Endothelial cell of umbilical vein (primary cell): ENCODE results near the gene SLC38A11. TPM values are rescaled to one million over a fixed set of nuclear protein-coding genes. Genes with fewer than 3 reads are reported as not detected.

Experiments
- BruUV-seq: library from RNA; stranded (reverse); fragments of 400-500 nt; replicated peaks from 2 replicates; lab custom pipeline; 2021; lab: Mats Ljungman, UMichigan
- CTCF ChIA-PET: fragments of 300-600, 350-600 bp; sonication (Branson Sonifier 250); formaldehyde crosslinking; loops from one replicate; lab custom pipeline; 2021; ENCODE audit warnings: antibody characterized with exemption, inconsistent platforms; lab: Charles Lee
- POLR2A ChIA-PET: fragments of 300-600, 350-600 bp; sonication (Branson Sonifier 250); formaldehyde crosslinking; loops from one replicate; lab custom pipeline; 2021; ENCODE audit warnings: antibody characterized with exemption, inconsistent platforms; lab: Charles Lee
- DNase-seq: peaks from one replicate; pipeline ENCODE4 v3.0.0-alpha.2; 2011; ENCODE audit warnings: low read depth, low spot score
- FAIRE-seq: peaks from 2 replicates; lab custom pipeline; 2011; peaks lifted over from hg19 to GRCh38; lab: Jason Lieb, UNC
- H2AFZ ChIP-seq: 2 replicates; pipeline ENCODE4 v1.6.0; 2012; ENCODE audit warnings: low read depth, low read length, control low read depth, inconsistent platforms
- H3K27ac ChIP-seq: 2 replicates; pipeline ENCODE4 v1.5.1; 2011; ENCODE audit warnings: low read depth, mild to moderate bottlenecking, control low read depth, low read length, moderate library complexity; ENCODE audit not compliant: insufficient read depth
- H3K27me3 ChIP-seq, 2 experiments: 2 replicates each; pipeline versions ENCODE4 v1.6.0 to v1.6.1; 2011; ENCODE audit warnings: low read length in 2 of 2, mixed read lengths in 1 of 2; ENCODE audit not compliant: control insufficient read depth in 2 of 2, insufficient read depth in 2 of 2
- H3K36me3 ChIP-seq, 2 experiments: 2 replicates in 1 of 2; 3 replicates in 1 of 2; pipeline ENCODE4 v1.5.1; 2011; ENCODE audit warnings: low read length in 2 of 2, mild to moderate bottlenecking in 1 of 2, moderate library complexity in 1 of 2; ENCODE audit not compliant: control insufficient read depth in 2 of 2, insufficient read depth in 2 of 2; ENCODE audit errors: extremely low read depth in 1 of 2
- H3K4me1 ChIP-seq: 3 replicates; pipeline ENCODE4 v1.5.1; 2011; ENCODE audit warnings: mild to moderate bottlenecking, low read length; ENCODE audit not compliant: control insufficient read depth, insufficient read depth; ENCODE audit errors: extremely low read depth
- H3K4me2 ChIP-seq: 2 replicates; pipeline ENCODE4 v1.6.1; 2011; ENCODE audit warnings: low read length, control low read depth, mixed read lengths; ENCODE audit not compliant: insufficient read depth
- H3K4me3 ChIP-seq, 3 experiments: fragments of 200-600 bp in 1 of 3; sonication (generic), shearing (Covaris generic) in 1 of 3; replicated peaks in 1 of 3; 2 replicates each; pipeline ENCODE4 v1.5.1; 2011 to 2016; ENCODE audit warnings: control low read depth in 3 of 3, low read length in 3 of 3, mild to moderate bottlenecking in 2 of 3, inconsistent platforms in 1 of 3, low read depth in 1 of 3, moderate library complexity in 1 of 3; ENCODE audit not compliant: insufficient read depth in 1 of 3
- H3K79me2 ChIP-seq: 2 replicates; pipeline ENCODE4 v1.6.0; 2012; ENCODE audit warnings: low read length, inconsistent platforms; ENCODE audit not compliant: control insufficient read depth, insufficient read depth
- H3K9ac ChIP-seq: replicated peaks from 2 replicates; pipeline ENCODE3; 2011; ENCODE audit warnings: low read length, control low read depth; ENCODE audit not compliant: insufficient read depth; ENCODE audit errors: extremely low read depth
- H3K9me1 ChIP-seq: replicated peaks from 3 replicates; pipeline ENCODE4 v1.6.0; 2011; ENCODE audit warnings: mild to moderate bottlenecking, low read length; ENCODE audit not compliant: control insufficient read depth, insufficient read depth; ENCODE audit errors: extremely low read depth
- H3K9me3 ChIP-seq: replicated peaks from 2 replicates; pipeline ENCODE4 v1.5.1; 2012; ENCODE audit warnings: low read length, inconsistent platforms; ENCODE audit not compliant: control insufficient read depth, insufficient read depth
- H4K20me1 ChIP-seq: replicated peaks from 2 replicates; pipeline ENCODE3; 2011; ENCODE audit warnings: mild to moderate bottlenecking, low read length; ENCODE audit not compliant: control insufficient read depth, insufficient read depth; ENCODE audit errors: extremely low read depth
- CTCF ChIP-seq, 2 donors: IDR thresholded peaks; 1 replicate in 1 of 2; 2 replicates in 1 of 2; pipeline ENCODE4 v1.5.1; 2011; ENCODE audit warnings: low read length in 2 of 2, mild to moderate bottlenecking in 2 of 2, moderate library complexity in 2 of 2, control low read depth in 1 of 2, inconsistent platforms in 1 of 2, low read depth in 1 of 2; ENCODE audit not compliant: insufficient read depth in 1 of 2; ENCODE audit errors: extremely low read depth in 1 of 2
- EZH2 ChIP-seq: IDR thresholded peaks from 2 replicates; pipeline ENCODE4 v1.6.1; 2012; ENCODE audit warnings: borderline replicate concordance, low read depth, mild to moderate bottlenecking, moderate library complexity, low read length, inconsistent platforms; ENCODE audit not compliant: severe bottlenecking
- FOS ChIP-seq: IDR thresholded peaks from 2 replicates; pipeline ENCODE4 v1.6.1; 2011; ENCODE audit warnings: mild to moderate bottlenecking, low read length, moderate library complexity, borderline replicate concordance; ENCODE audit not compliant: insufficient read depth
- GATA2 ChIP-seq: IDR thresholded peaks from 2 replicates; pipeline ENCODE4 v1.7.0; 2011; ENCODE audit warnings: low read depth, mild to moderate bottlenecking, moderate library complexity, mixed read lengths, low read length; ENCODE audit not compliant: insufficient read length, insufficient read depth
- JUN ChIP-seq: IDR thresholded peaks from 2 replicates; pipeline ENCODE4 v1.6.1; 2011; ENCODE audit warnings: borderline replicate concordance, low read depth; ENCODE audit not compliant: insufficient read length, insufficient read depth
- POLR2A ChIP-seq: IDR thresholded peaks from 2 replicates; pipeline ENCODE4 v1.6.1; 2012; ENCODE audit warnings: low read depth, mild to moderate bottlenecking, control low read depth, low read length
- POLR2AphosphoS5 ChIP-seq: IDR thresholded peaks from 2 replicates; pipeline ENCODE4 v1.6.1; 2012; ENCODE audit warnings: low read depth, mild to moderate bottlenecking, control low read depth, low read length, moderate library complexity; ENCODE audit not compliant: insufficient read depth
- dilution Hi-C: fragments of 300-500 bp; cut with MboI; formaldehyde crosslinking; loops from one replicate; pipeline ENCODE4 v1.15.0; 2019; ENCODE audit warnings: low sequenced_read_pairs; ENCODE audit not compliant: extremely low pct_ligation_motif_present
- intact Hi-C: fragments of 100-400 bp; cut with micrococcal nuclease; formaldehyde crosslinking; loops from one replicate; pipeline ENCODE4 v1.10.0; 2022
- polyA plus RNA-seq, 4 experiments: library from polyadenylated mRNA; depleted of rRNA in 3 of 4; stranded (reverse) in 3 of 4; unstranded in 1 of 4; fragments of >200 nt; gene quantifications; 2 replicates each; pipeline versions ENCODE4 v1.2.1 to v1.2.3, GENCODE V29; 2011 to 2012; ENCODE audit warnings: missing spikeins in 1 of 4
- total RNA-seq: library from RNA; stranded (reverse); gene quantifications from 2 replicates; pipeline ENCODE4 v1.2.3, GENCODE V29; 2021
- TF ChIP-seq, protein P1 (sequence below): IDR thresholded peaks from 2 replicates; pipeline ENCODE4 v1.6.1; 2011; ENCODE audit not compliant: insufficient read depth, insufficient read length

Gene SLC38A11
- total and polyA plus RNA-seq, 2 donors (not counting 3 experiments of a cell fraction or from before 2014, with no cell fraction given), result not detected

GRCh38 chr2:164948540-164948939 is 6.8 kb downstream of the SLC38A11 start:
- CTCF ChIA-PET, result interaction anchor here (1.0 to 1.5 kb wide), 2 partner anchors 12 to 16 kb away, joined by 3 read pairs; no protein-coding TSS in a partner anchor
- H4K20me1 ChIP-seq, result no peaks in the 10 kb centered on the region

More at GRCh38 chr2:164948540-164948939, 6.8 kb downstream of the SLC38A11 start:
- no TSS peak for BruUV-seq
- POLR2A ChIA-PET, result no interaction called here
- H3K27me3 ChIP-seq, result peaks cover 0 to 3% of the 10 kb centered on the region in 2 experiments
- TF ChIP-seq, protein P1, sequence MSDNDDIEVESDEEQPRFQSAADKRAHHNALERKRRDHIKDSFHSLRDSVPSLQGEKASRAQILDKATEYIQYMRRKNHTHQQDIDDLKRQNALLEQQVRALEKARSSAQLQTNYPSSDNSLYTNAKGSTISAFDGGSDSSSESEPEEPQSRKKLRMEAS, result no peak
- TF ChIP-seq GATA2 (no peak), POLR2AphosphoS5 (no peak), CTCF (IDR thresholded peaks at IDR 0.05; ENCODE audit: extremely low read depth in 1 of 2, insufficient read depth in 1 of 2, low read depth in 1 of 2, low read length in 2 of 2) (no peak), FOS (no peak), POLR2A (no peak), JUN (no peak), EZH2 (no peak)
- DNase-seq (peak; percentile 6), FAIRE-seq (no peak)
- no peaks in the 10 kb centered on the region for H3K9me3 ChIP-seq
- dilution Hi-C loops (no loop called here), intact Hi-C loops (no loop called here)
- H3K4me1 ChIP-seq, result peaks cover 2% of the 10 kb centered on the region
- H3K9me1 ChIP-seq, result no peaks in the 10 kb centered on the region
- no peaks in the 10 kb centered on the region for H3K79me2 ChIP-seq
- no peaks in the 10 kb centered on the region for H3K36me3 ChIP-seq
- no peak overlapping the region for H3K4me3 ChIP-seq
- no peak overlapping the region for H3K9ac ChIP-seq
- no peak overlapping the region for H2AFZ ChIP-seq
- no peak overlapping the region for H3K27ac ChIP-seq
- H3K4me2 ChIP-seq, result no peak overlapping the region
